CD14-positive monocyte (primary cell): ENCODE measurements around the gene EPHB2. TPM values are rescaled to one million over a fixed set of nuclear protein-coding genes. Genes with fewer than 3 reads are reported as not detected.

ENCODE experiments used
- DNase-seq, 3 donors: peaks; one replicate each; pipeline ENCODE4 v3.0.0-alpha.2; 2011 to 2022
- H2AFZ ChIP-seq: 2 replicates; pipeline ENCODE4 v1.6.0; 2012; ENCODE audit warnings: mild to moderate bottlenecking, low read depth, low read length, inconsistent platforms; ENCODE audit not compliant: insufficient read depth, poor library complexity, severe bottlenecking
- H3K27ac ChIP-seq, 2 donors: 1 replicate in 1 of 2; 2 replicates in 1 of 2; pipeline ENCODE4 v1.5.1; 2012 to 2013; ENCODE audit warnings: low read length in 2 of 2, control low read depth in 1 of 2, inconsistent platforms in 1 of 2, low read depth in 1 of 2, mild to moderate bottlenecking in 1 of 2
- H3K27me3 ChIP-seq, 2 donors: one replicate each; pipeline versions ENCODE4 v1.6.0 to v1.6.1; 2011 to 2013; ENCODE audit warnings: low read length in 2 of 2; ENCODE audit not compliant: control insufficient read depth in 2 of 2, insufficient read depth in 2 of 2
- H3K36me3 ChIP-seq, 2 donors: replicated peaks in 1 of 2; 1 replicate in 1 of 2; 2 replicates in 1 of 2; pipeline versions ENCODE4 v1.5.1 to v1.6.1; 2012 to 2013; ENCODE audit warnings: low read length in 2 of 2, control low read depth in 1 of 2, inconsistent platforms in 1 of 2, mild to moderate bottlenecking in 1 of 2; ENCODE audit not compliant: insufficient read depth in 2 of 2, control insufficient read depth in 1 of 2
- H3K4me1 ChIP-seq, 2 donors: 1 replicate in 1 of 2; 2 replicates in 1 of 2; pipeline versions ENCODE4 v1.5.1 to v1.6.1; 2012 to 2013; ENCODE audit warnings: low read length in 2 of 2, control low read depth in 1 of 2, inconsistent platforms in 1 of 2, mild to moderate bottlenecking in 1 of 2, moderate library complexity in 1 of 2; ENCODE audit not compliant: insufficient read depth in 2 of 2, control insufficient read depth in 1 of 2
- H3K4me2 ChIP-seq: replicated peaks from 2 replicates; pipeline ENCODE3; 2012; ENCODE audit warnings: low read length, moderate library complexity, mild to moderate bottlenecking; ENCODE audit not compliant: poor library complexity, severe bottlenecking; ENCODE audit errors: extremely low read depth
- H3K4me3 ChIP-seq, 3 experiments: fragments of 200-600 bp in 1 of 3; sonication (generic) in 1 of 3; replicated peaks in 1 of 3; 1 replicate in 2 of 3; 2 replicates in 1 of 3; pipeline ENCODE4 v1.5.1; 2011 to 2013; ENCODE audit warnings: low read length in 3 of 3, mild to moderate bottlenecking in 3 of 3, control low read depth in 2 of 3, low read depth in 2 of 3, inconsistent platforms in 1 of 3, moderate library complexity in 1 of 3
- H3K79me2 ChIP-seq: 2 replicates; pipeline ENCODE4 v1.6.0; 2012; ENCODE audit warnings: mild to moderate bottlenecking, control low read depth, inconsistent platforms, low read length, moderate library complexity; ENCODE audit not compliant: insufficient read depth
- H3K9ac ChIP-seq: 2 replicates; pipeline ENCODE4 v1.6.0; 2017; ENCODE audit warnings: low read length, mild to moderate bottlenecking; ENCODE audit not compliant: insufficient read depth, poor library complexity, severe bottlenecking
- H3K9me3 ChIP-seq, 2 donors: replicated peaks in 1 of 2; 1 replicate in 1 of 2; 2 replicates in 1 of 2; pipeline versions ENCODE4 v1.5.1 to v1.6.1; 2012 to 2013; ENCODE audit warnings: low read length in 2 of 2, control low read depth in 1 of 2; ENCODE audit not compliant: control insufficient read depth in 1 of 2, insufficient read depth in 1 of 2
- H4K20me1 ChIP-seq: 2 replicates; pipeline ENCODE4 v1.6.0; 2012; ENCODE audit warnings: mild to moderate bottlenecking, low read length, control low read depth, moderate library complexity; ENCODE audit not compliant: insufficient read depth
- H3K27ac Mint-ChIP-seq, 7 donors: one replicate each; pipeline ENCODE4 v1.8.0; 2020; ENCODE audit warnings: mild to moderate bottlenecking in 7 of 7, mixed read lengths in 7 of 7, moderate library complexity in 6 of 7, inconsistent platforms in 2 of 7
- H3K27me3 Mint-ChIP-seq, 3 donors: one replicate each; pipeline ENCODE4 v1.8.0; 2021 to 2022; ENCODE audit warnings: low read depth in 3 of 3, mild to moderate bottlenecking in 3 of 3, mixed read lengths in 3 of 3, moderate library complexity in 3 of 3, inconsistent platforms in 1 of 3
- H3K36me3 Mint-ChIP-seq, 2 donors: one replicate each; pipeline ENCODE4 v1.8.0; 2020; ENCODE audit warnings: mixed read lengths in 2 of 2, inconsistent platforms in 1 of 2, mild to moderate bottlenecking in 1 of 2
- H3K4me1 Mint-ChIP-seq: one replicate; pipeline ENCODE4 v1.8.0; 2020; ENCODE audit warnings: mild to moderate bottlenecking, mixed read lengths
- H3K4me3 Mint-ChIP-seq, 2 donors: one replicate each; pipeline ENCODE4 v1.8.0; 2020; ENCODE audit warnings: mild to moderate bottlenecking in 2 of 2, mixed read lengths in 2 of 2, moderate library complexity in 1 of 2
- H3K9me3 Mint-ChIP-seq, 7 donors: one replicate each; pipeline ENCODE4 v1.8.0; 2020 to 2022; ENCODE audit warnings: mixed read lengths in 7 of 7, mild to moderate bottlenecking in 6 of 7, moderate library complexity in 6 of 7, inconsistent platforms in 2 of 7
- WGBS: methylation state at CpG from one replicate; pipeline ENCODE4 v1.1.5; 2013; ENCODE audit warnings: missing lambda C conversion rate; ENCODE audit not compliant: insufficient coverage; 5-methylcytosine and 5-hydroxymethylcytosine counted together
- intact Hi-C, 2 donors: fragments of 100-400 bp; cut with micrococcal nuclease; formaldehyde crosslinking; loops; one replicate each; pipeline versions ENCODE4 v1.15.0 to v1.15.1; 2023
- polyA plus RNA-seq, 3 donors: library from polyadenylated mRNA; depleted of rRNA in 1 of 3; unstranded in 2 of 3; stranded (reverse) in 1 of 3; fragments of 300-500 nt in 2 of 3; fragments of >200 nt in 1 of 3; fragmentation: Illumina TruSeq in 2 of 3; gene quantifications; 1 replicate in 2 of 3; 2 replicates in 1 of 3; pipeline ENCODE4 v1.2.3, GENCODE V29; 2012 to 2021
- TF ChIP-seq, protein P1 (sequence below): fragments of 200-600 bp; IDR thresholded peaks from one replicate; pipeline ENCODE4 v1.8.0; 2022; ENCODE audit warnings: antibody characterized with exemption, mild to moderate bottlenecking

EPHB2 gene
- polyA plus RNA-seq, 3 donors: 2.9 to 5.6 (median 3.4) TPM

DNA sequence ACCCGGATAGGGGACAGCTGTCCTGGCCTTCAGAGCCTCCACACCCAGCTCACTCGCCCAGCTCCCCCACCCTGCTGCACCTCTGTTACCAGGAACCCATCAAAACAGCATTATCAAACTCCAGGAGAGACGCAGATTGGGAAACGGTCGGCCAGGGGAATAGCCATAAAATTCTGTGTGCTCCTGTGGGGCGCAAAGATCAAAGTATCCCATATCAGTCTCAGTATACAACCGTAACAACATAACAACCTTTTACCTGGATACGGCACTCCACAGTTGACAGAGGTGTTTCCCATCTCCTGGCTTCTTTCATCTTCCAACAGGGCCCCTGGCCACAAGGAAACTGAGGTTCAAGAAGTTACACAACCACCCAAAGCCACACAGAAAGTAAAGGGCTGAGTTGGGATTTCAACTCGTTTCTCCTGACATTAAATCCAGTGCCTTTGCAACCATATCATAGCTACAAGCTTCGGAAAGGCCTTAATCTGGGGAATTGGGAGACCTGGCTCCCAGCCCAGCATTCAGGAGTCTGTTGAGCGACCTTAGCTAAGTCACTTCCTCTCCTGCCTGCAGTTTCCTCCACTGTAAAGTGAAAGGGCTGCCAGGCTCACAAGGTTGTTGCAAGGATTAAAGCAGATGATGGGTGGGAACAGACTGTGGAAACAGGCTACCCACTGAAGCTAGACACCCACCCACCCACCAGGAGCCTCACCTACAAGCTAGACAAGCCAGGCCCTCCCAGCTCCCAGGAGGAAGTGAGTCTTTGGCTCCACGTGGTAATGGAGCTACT is 8.1 kb upstream of the EPHB2 start:
- Histone ChIP-seq H3K27me3 (no peaks in the 10 kb centered on the region), H3K4me2 (no peak overlapping the region), H3K79me2 (no peaks in the 10 kb centered on the region), H2AFZ (peak overlapping the region; percentile 55), H3K27ac (no peak overlapping the region), H4K20me1 (no peaks in the 10 kb centered on the region), H3K4me3 (no peak overlapping the region), H3K9me3 (no peaks in the 10 kb centered on the region), H3K4me1 (peaks cover 3 to 15% of the 10 kb centered on the region in 2 donors), H3K9ac (no peak overlapping the region), H3K36me3 (no peaks in the 10 kb centered on the region)
- intact Hi-C loops: loop anchor here (5.0 to 10.0 kb wide), 4 partner anchors 50 to 232 kb away; no protein-coding TSS in a partner anchor
- Mint-ChIP-seq H3K36me3 (no peaks in the 10 kb centered on the region), H3K9me3 (peaks cover 0 to 2% (median 0%) of the 10 kb centered on the region in 7 donors), H3K27ac (peak overlapping the region in 1 of 7 donors; percentile 51), H3K27me3 (peaks cover 0 to 5% (median 4%) of the 10 kb centered on the region in 3 donors), H3K4me3 (no peak overlapping the region), H3K4me1 (peaks cover 9% of the 10 kb centered on the region)
- 75% methylated on average over 9 of the region's 12 CpGs for WGBS
- TF ChIP-seq, protein P1, sequence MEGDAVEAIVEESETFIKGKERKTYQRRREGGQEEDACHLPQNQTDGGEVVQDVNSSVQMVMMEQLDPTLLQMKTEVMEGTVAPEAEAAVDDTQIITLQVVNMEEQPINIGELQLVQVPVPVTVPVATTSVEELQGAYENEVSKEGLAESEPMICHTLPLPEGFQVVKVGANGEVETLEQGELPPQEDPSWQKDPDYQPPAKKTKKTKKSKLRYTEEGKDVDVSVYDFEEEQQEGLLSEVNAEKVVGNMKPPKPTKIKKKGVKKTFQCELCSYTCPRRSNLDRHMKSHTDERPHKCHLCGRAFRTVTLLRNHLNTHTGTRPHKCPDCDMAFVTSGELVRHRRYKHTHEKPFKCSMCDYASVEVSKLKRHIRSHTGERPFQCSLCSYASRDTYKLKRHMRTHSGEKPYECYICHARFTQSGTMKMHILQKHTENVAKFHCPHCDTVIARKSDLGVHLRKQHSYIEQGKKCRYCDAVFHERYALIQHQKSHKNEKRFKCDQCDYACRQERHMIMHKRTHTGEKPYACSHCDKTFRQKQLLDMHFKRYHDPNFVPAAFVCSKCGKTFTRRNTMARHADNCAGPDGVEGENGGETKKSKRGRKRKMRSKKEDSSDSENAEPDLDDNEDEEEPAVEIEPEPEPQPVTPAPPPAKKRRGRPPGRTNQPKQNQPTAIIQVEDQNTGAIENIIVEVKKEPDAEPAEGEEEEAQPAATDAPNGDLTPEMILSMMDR: no peak
- DNase-seq: peak in 1 of 3 donors; percentile 10

- peak overlapping the region in 1 of 7 donors; percentile 13 for H3K27ac Mint-ChIP-seq
- H3K36me3 Mint-ChIP-seq: no peaks in the 10 kb centered on the region
- Histone ChIP-seq H3K27me3 (peaks cover 0 to 1% of the 10 kb centered on the region in 2 donors), H4K20me1 (no peaks in the 10 kb centered on the region), H3K27ac (no peak overlapping the region), H3K79me2 (no peaks in the 10 kb centered on the region), H3K4me1 (peaks cover 20 to 35% of the 10 kb centered on the region in 2 donors), H3K4me3 (no peak overlapping the region), H3K9me3 (no peaks in the 10 kb centered on the region), H3K4me2 (no peak overlapping the region), H2AFZ (no peak overlapping the region), H3K9ac (no peak overlapping the region), H3K36me3 (no peaks in the 10 kb centered on the region)
- peaks cover 28% of the 10 kb centered on the region for H3K4me1 Mint-ChIP-seq
- intact Hi-C loops: loop anchor here (5.0 to 10.0 kb wide), 4 partner anchors 48 to 230 kb away; no protein-coding TSS in a partner anchor
- H3K9me3 Mint-ChIP-seq: peaks cover 0 to 7% (median 0%) of the 10 kb centered on the region in 7 donors
- TF ChIP-seq, protein P1: peak; percentile 91
- no peak overlapping the region for H3K4me3 Mint-ChIP-seq
- peak; percentile 81 to 87 (median 85) for DNase-seq
- H3K27me3 Mint-ChIP-seq: peaks cover under 1 to 9% (median 7%) of the 10 kb centered on the region in 3 donors
- no CpG with 5 or more reads among the region's 2 CpGs for WGBS
Observed at GRCh38 chr1:22704440-22705067, 6.1 kb upstream of the EPHB2 start.
